SK-N-SH (cell line): Measurements from ENCODE around the gene KCNF1. TPM values are rescaled to one million over a fixed set of nuclear protein-coding genes. Genes with fewer than 3 reads are reported as not detected.

Experiments
- CTCF ChIA-PET: fragments of 300-600, 350-600 bp; formaldehyde crosslinking; extraction: SDS; loops from one replicate; lab custom pipeline; 2021; lab: Yijun Ruan, JAX
- POLR2A ChIA-PET: fragments of 350-600 bp; sonication (Branson Sonifier 250); formaldehyde crosslinking; extraction: SDS; loops from one replicate; lab custom pipeline; 2020; ENCODE audit warnings: antibody characterized with exemption, inconsistent platforms; lab: Yijun Ruan, JAX
- DNase-seq: peaks from one replicate; pipeline ENCODE4 v3.0.0; 2012
- H2AFZ ChIP-seq: fragments of 200-600 bp; sonication (generic); 2 replicates; pipeline ENCODE4 v1.8.1; 2016; ENCODE audit warnings: antibody characterized with exemption, mild to moderate bottlenecking, low read depth
- H3F3A ChIP-seq: fragments of 200-600 bp; sonication (generic); replicated peaks from 2 replicates; pipeline ENCODE3; 2016; ENCODE audit warnings: antibody characterized with exemption, mild to moderate bottlenecking; ENCODE audit not compliant: insufficient read depth
- H3K27ac ChIP-seq, 2 experiments: fragments of 200-500 bp in 1 of 2; fragments of 200-600 bp in 1 of 2; sonication (Bioruptor generic) in 1 of 2; sonication (generic), shearing (Covaris generic) in 1 of 2; 2 replicates each; pipeline versions ENCODE4 v1.5.1 to v1.6.1; 2014 to 2016; ENCODE audit warnings: low read depth in 2 of 2, inconsistent platforms in 1 of 2, low read length in 1 of 2, mild to moderate bottlenecking in 1 of 2, mixed read lengths in 1 of 2
- H3K27me3 ChIP-seq: fragments of 200-600 bp; sonication (generic), shearing (Covaris generic); 2 replicates; pipeline ENCODE4 v1.6.1; 2016; ENCODE audit warnings: mixed run types; ENCODE audit not compliant: insufficient read depth
- H3K36me3 ChIP-seq, 2 experiments: fragments of 200-500 bp in 1 of 2; fragments of 200-600 bp in 1 of 2; sonication (Bioruptor generic) in 1 of 2; sonication (generic) in 1 of 2; replicated peaks in 1 of 2; 2 replicates each; pipeline versions ENCODE3 to v1.5.1; 2014 to 2016; ENCODE audit warnings: low read length in 1 of 2, mild to moderate bottlenecking in 1 of 2; ENCODE audit not compliant: insufficient read depth in 2 of 2, control insufficient read depth in 1 of 2
- H3K4me1 ChIP-seq, 2 experiments: fragments of 200-500 bp in 1 of 2; fragments of 200-600 bp in 1 of 2; sonication (Bioruptor generic) in 1 of 2; sonication (generic), shearing (Covaris generic) in 1 of 2; 2 replicates each; pipeline versions ENCODE4 v1.5.1 to v1.6.1; 2014 to 2016; ENCODE audit warnings: low read depth in 1 of 2, low read length in 1 of 2, mixed run types in 1 of 2; ENCODE audit not compliant: insufficient read depth in 2 of 2, control insufficient read depth in 1 of 2
- H3K4me2 ChIP-seq: fragments of 200-600 bp; sonication (generic), shearing (Covaris generic); 2 replicates; pipeline ENCODE4 v1.6.1; 2017; ENCODE audit warnings: mixed run types
- H3K4me3 ChIP-seq, 2 experiments: fragments of 200-500 bp in 1 of 2; fragments of 200-600 bp in 1 of 2; sonication (Bioruptor generic) in 1 of 2; sonication (generic), shearing (Covaris generic) in 1 of 2; 2 replicates each; pipeline versions ENCODE4 v1.5.1 to v1.8.1; 2014 to 2016; ENCODE audit warnings: low read depth in 2 of 2, inconsistent platforms in 1 of 2, low read length in 1 of 2, mild to moderate bottlenecking in 1 of 2, mixed read lengths in 1 of 2, moderate library complexity in 1 of 2
- H3K79me2 ChIP-seq: fragments of 200-600 bp; sonication (generic); 2 replicates; pipeline ENCODE4 v1.8.1; 2017; ENCODE audit warnings: mild to moderate bottlenecking; ENCODE audit not compliant: insufficient read depth
- H3K9ac ChIP-seq: fragments of 200-600 bp; sonication (generic); 2 replicates; pipeline ENCODE4 v1.6.1; 2017; ENCODE audit warnings: mixed run types
- H3K9me2 ChIP-seq: fragments of 200-600 bp; sonication (generic); 2 replicates; pipeline ENCODE4 v1.6.1; 2017; ENCODE audit warnings: mixed run types
- H3K9me3 ChIP-seq: fragments of 200-600 bp; sonication (generic); 2 replicates; pipeline ENCODE4 v1.6.1; 2017; ENCODE audit warnings: mixed run types, mild to moderate bottlenecking, moderate library complexity
- H4K20me1 ChIP-seq: fragments of 200-600 bp; sonication (generic); 2 replicates; pipeline ENCODE4 v1.6.1; 2017; ENCODE audit warnings: mild to moderate bottlenecking, mixed run types; ENCODE audit not compliant: insufficient read depth
- CHD2 ChIP-seq: fragments of 150-350 bp; IDR thresholded peaks from 2 replicates; pipeline ENCODE4 v1.6.1; 2018; ENCODE audit warnings: low read length; ENCODE audit not compliant: partially characterized antibody
- ELF1 ChIP-seq: IDR thresholded peaks from 2 replicates; pipeline ENCODE4 v1.4.0; 2012
- FOSL2 ChIP-seq: IDR thresholded peaks from 2 replicates; pipeline ENCODE4 v1.4.0; 2012; ENCODE audit warnings: low read depth, mild to moderate bottlenecking, moderate library complexity, borderline replicate concordance
- FOXJ3 ChIP-seq: sonication (generic); formaldehyde crosslinking; IDR thresholded peaks from 2 replicates; pipeline ENCODE4 v1.5.1; 2020; ENCODE audit warnings: mild to moderate bottlenecking, missing genetic modification reagents
- FOXM1 ChIP-seq: IDR thresholded peaks from 2 replicates; pipeline ENCODE4 v1.4.0; 2012; ENCODE audit warnings: low read depth, mild to moderate bottlenecking
- NFIC ChIP-seq: IDR thresholded peaks from 2 replicates; pipeline ENCODE4 v1.4.0; 2012; ENCODE audit warnings: borderline replicate concordance
- NRF1 ChIP-seq: IDR thresholded peaks from 2 replicates; pipeline ENCODE4 v1.6.1; 2012; ENCODE audit warnings: low read depth, mild to moderate bottlenecking, low read length
- RFX5 ChIP-seq: IDR thresholded peaks from 2 replicates; pipeline ENCODE4 v1.6.1; 2012; ENCODE audit warnings: mild to moderate bottlenecking, improper control_type of control experiment, low read length
- SIN3A ChIP-seq: IDR thresholded peaks from 2 replicates; pipeline ENCODE4 v1.6.1; 2012; ENCODE audit warnings: low read depth, mild to moderate bottlenecking, low read length, moderate library complexity, borderline replicate concordance
- SMC3 ChIP-seq: IDR thresholded peaks from 2 replicates; pipeline ENCODE4 v1.6.1; 2012; ENCODE audit warnings: low read depth, low read length, improper control_type of control experiment
- TAF1 ChIP-seq: IDR thresholded peaks from 2 replicates; pipeline ENCODE4 v1.6.1; 2012; ENCODE audit warnings: low read depth, mild to moderate bottlenecking, low read length, moderate library complexity, borderline replicate concordance
- TCF12 ChIP-seq: IDR thresholded peaks from 2 replicates; pipeline ENCODE4 v1.4.0; 2012
- TEAD4 ChIP-seq: IDR thresholded peaks from 2 replicates; pipeline ENCODE4 v1.4.0; 2012; ENCODE audit warnings: mild to moderate bottlenecking, borderline replicate concordance; ENCODE audit not compliant: insufficient read depth
- YY1 ChIP-seq: IDR thresholded peaks from 2 replicates; pipeline ENCODE4 v1.4.0; 2012; ENCODE audit warnings: low read depth, mild to moderate bottlenecking
- WGBS: methylation state at CpG from one replicate; pipeline ENCODE4 v1.1.6; 2017; ENCODE audit warnings: low lambda C conversion rate; 5-methylcytosine and 5-hydroxymethylcytosine counted together
- polyA plus RNA-seq, 3 experiments: library from polyadenylated mRNA; depleted of rRNA; stranded (reverse); fragments of >200 nt; gene quantifications; 2 replicates each; pipeline ENCODE4 v1.2.3, GENCODE V29; 2012
- TF ChIP-seq, protein P1 (sequence below): IDR thresholded peaks from 2 replicates; pipeline ENCODE4 v1.4.0; 2012; ENCODE audit warnings: low read depth
- TF ChIP-seq, protein P2 (sequence below): IDR thresholded peaks from 2 replicates; pipeline ENCODE4; 2012
- TF ChIP-seq, protein P3 (sequence below): IDR thresholded peaks from 2 replicates; pipeline ENCODE4 v1.4.0; 2012; ENCODE audit warnings: low read depth, borderline replicate concordance
- TF ChIP-seq, protein P4 (sequence below): fragments of 150-350 bp; IDR thresholded peaks from 2 replicates; pipeline ENCODE4 v1.6.1; 2017; ENCODE audit warnings: antibody characterized with exemption, low read length, low read depth, borderline replicate concordance
- TF ChIP-seq, protein P5 (sequence below): IDR thresholded peaks from 2 replicates; pipeline ENCODE4 v1.4.0; 2012; ENCODE audit warnings: low read depth, borderline replicate concordance

KCNF1 gene
- polyA plus RNA-seq, 1 of the 3 experiments (the other 2 are of a cell fraction): 0.23 TPM

DNA sequence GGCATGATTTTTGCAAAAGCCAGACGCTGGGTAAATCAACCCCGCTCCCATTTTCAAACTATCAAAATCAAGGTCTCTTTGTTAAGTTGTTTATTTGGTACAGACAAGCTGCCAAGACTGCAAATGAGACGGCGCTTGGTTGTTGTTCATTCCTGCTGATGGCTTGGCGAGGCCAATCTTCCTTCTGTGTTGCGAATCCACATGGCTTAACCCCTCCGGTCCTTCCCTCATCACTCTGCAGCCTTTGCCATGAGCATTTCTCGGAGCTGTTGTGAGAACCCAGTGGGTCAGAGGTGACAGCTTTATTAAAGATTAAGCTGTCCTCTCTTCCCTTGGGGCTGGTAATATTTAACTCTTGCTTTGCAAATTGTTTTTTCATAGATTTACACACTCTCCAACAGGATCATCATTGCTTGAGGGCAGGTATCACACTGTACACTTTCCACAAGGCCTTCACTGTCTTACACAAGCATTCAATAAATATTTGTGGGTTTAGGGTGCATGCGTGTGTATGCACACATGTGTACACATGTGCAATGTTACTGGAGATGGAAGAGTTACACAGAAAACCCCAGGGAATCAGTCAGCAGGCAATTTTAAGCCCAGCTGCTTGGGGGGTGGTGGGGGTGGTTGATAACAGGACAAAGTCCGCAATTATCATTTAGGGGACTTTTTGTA, 27.8 kb upstream of the KCNF1 start:
- WGBS: 79% methylated on average over 10 of the region's 10 CpGs
- peaks cover 4 to 8% of the 10 kb centered on the region in 2 experiments; a peak in 2 of 4 replicates for H3K4me1 ChIP-seq
- CTCF ChIA-PET: interaction anchor here (0.9 to 5.1 kb wide), 8 partner anchors 9 to 240 kb away, joined by 3 to 23 read pairs (median 6); partner anchors contain the start of gene KCNF1

DNA sequence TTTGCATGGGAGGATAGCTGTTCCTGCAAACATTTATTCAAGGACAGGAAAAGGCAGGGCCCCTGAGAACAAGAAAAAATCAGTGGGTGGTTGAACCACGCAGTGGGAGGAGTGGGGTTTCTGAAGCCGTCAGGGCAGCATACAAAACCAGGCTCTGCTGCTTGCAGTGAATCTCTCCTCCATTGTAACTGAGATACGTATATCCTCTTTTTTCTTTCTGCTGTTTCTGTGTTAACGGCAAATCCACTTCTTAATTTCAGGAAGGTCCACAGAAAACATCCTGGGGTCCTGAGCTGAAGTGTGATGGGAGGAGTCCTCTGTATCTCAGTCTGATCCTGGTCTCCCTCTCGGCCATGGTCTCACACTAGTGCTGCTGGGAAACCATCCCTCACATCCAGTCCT, 27.2 kb upstream of the KCNF1 start:
- POLR2A ChIA-PET: no interaction called here
- Histone ChIP-seq H3K27ac (no peak overlapping the region), H3K9me2 (no peaks in the 10 kb centered on the region), H3K9me3 (no peaks in the 10 kb centered on the region), H3K4me3 (no peak overlapping the region), H3F3A (no peaks in the 10 kb centered on the region), H3K79me2 (no peaks in the 10 kb centered on the region), H4K20me1 (no peaks in the 10 kb centered on the region), H3K9ac (no peak overlapping the region), H2AFZ (no peak overlapping the region), H3K27me3 (no peaks in the 10 kb centered on the region), H3K4me2 (no peak overlapping the region), H3K36me3 (no peaks in the 10 kb centered on the region), H3K4me1 (peaks cover 7 to 13% of the 10 kb centered on the region in 2 experiments; a peak in 2 of 4 replicates)
- DNase-seq: no peak
- CTCF ChIA-PET: interaction anchor here (0.9 to 5.1 kb wide), 8 partner anchors 10 to 239 kb away, joined by 3 to 23 read pairs (median 6); partner anchors contain the start of gene KCNF1
- WGBS: 63% methylated on average over 5 of the region's 5 CpGs
- TF ChIP-seq NFIC (no peak), TAF1 (no peak), SIN3A (no peak), SMC3 (no peak), YY1 (no peak), FOXJ3 (CRISPR knock-in tag) (no peak), RFX5 (no peak)
- TF ChIP-seq, protein P1, sequence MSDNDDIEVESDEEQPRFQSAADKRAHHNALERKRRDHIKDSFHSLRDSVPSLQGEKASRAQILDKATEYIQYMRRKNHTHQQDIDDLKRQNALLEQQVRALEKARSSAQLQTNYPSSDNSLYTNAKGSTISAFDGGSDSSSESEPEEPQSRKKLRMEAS: no peak
- TF ChIP-seq, protein P2, sequence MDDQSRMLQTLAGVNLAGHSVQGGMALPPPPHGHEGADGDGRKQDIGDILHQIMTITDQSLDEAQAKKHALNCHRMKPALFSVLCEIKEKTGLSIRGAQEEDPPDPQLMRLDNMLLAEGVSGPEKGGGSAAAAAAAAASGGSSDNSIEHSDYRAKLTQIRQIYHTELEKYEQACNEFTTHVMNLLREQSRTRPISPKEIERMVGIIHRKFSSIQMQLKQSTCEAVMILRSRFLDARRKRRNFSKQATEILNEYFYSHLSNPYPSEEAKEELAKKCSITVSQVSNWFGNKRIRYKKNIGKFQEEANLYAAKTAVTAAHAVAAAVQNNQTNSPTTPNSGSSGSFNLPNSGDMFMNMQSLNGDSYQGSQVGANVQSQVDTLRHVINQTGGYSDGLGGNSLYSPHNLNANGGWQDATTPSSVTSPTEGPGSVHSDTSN: no peak
- TF ChIP-seq, protein P3, sequence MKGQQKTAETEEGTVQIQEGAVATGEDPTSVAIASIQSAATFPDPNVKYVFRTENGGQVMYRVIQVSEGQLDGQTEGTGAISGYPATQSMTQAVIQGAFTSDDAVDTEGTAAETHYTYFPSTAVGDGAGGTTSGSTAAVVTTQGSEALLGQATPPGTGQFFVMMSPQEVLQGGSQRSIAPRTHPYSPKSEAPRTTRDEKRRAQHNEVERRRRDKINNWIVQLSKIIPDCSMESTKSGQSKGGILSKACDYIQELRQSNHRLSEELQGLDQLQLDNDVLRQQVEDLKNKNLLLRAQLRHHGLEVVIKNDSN: no peak

More for the DNA sequence above, 27.8 kb upstream of the KCNF1 start:
- no peak for DNase-seq
- POLR2A ChIA-PET: no interaction called here
- no peak overlapping the region for H2AFZ ChIP-seq
- H3K4me2 ChIP-seq: no peak overlapping the region
- H3K4me3 ChIP-seq: no peak overlapping the region
- H3K79me2 ChIP-seq: no peaks in the 10 kb centered on the region
- H3F3A ChIP-seq: no peaks in the 10 kb centered on the region
- no peaks in the 10 kb centered on the region for H3K9me2 ChIP-seq
- no peak overlapping the region for H3K9ac ChIP-seq
- TF ChIP-seq, protein P4, sequence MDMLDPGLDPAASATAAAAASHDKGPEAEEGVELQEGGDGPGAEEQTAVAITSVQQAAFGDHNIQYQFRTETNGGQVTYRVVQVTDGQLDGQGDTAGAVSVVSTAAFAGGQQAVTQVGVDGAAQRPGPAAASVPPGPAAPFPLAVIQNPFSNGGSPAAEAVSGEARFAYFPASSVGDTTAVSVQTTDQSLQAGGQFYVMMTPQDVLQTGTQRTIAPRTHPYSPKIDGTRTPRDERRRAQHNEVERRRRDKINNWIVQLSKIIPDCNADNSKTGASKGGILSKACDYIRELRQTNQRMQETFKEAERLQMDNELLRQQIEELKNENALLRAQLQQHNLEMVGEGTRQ: no peak
- TF ChIP-seq ELF1 (no peak), FOXM1 (no peak), TEAD4 (no peak), RFX5 (no peak), SMC3 (no peak), SIN3A (no peak), NRF1 (no peak), FOSL2 (no peak), TCF12 (no peak), CHD2 (no peak)
- TF ChIP-seq, protein P2: no peak
- TF ChIP-seq, protein P5, sequence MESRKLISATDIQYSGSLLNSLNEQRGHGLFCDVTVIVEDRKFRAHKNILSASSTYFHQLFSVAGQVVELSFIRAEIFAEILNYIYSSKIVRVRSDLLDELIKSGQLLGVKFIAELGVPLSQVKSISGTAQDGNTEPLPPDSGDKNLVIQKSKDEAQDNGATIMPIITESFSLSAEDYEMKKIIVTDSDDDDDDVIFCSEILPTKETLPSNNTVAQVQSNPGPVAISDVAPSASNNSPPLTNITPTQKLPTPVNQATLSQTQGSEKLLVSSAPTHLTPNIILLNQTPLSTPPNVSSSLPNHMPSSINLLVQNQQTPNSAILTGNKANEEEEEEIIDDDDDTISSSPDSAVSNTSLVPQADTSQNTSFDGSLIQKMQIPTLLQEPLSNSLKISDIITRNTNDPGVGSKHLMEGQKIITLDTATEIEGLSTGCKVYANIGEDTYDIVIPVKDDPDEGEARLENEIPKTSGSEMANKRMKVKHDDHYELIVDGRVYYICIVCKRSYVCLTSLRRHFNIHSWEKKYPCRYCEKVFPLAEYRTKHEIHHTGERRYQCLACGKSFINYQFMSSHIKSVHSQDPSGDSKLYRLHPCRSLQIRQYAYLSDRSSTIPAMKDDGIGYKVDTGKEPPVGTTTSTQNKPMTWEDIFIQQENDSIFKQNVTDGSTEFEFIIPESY: no peak
- TF ChIP-seq, all 33 proteins: peak for 0
- Histone ChIP-seq H3K36me3 (no peaks in the 10 kb centered on the region), H3K27me3 (no peaks in the 10 kb centered on the region), H3K9me3 (no peaks in the 10 kb centered on the region), H4K20me1 (no peaks in the 10 kb centered on the region), H3K27ac (no peak overlapping the region)
